H1 (cell line): Measurements from ENCODE around the gene EGF. TPM values are rescaled to one million over a fixed set of nuclear protein-coding genes. Genes with fewer than 3 reads are reported as not detected.

Source experiments
- CTCF ChIA-PET: fragments of 300-600 bp; sonication (Branson Sonifier 250); formaldehyde crosslinking; loops from one replicate; lab custom pipeline; 2021; ENCODE audit not compliant: partially characterized antibody; lab: Charles Lee
- POLR2A ChIA-PET: fragments of 300-600 bp; sonication (Branson Sonifier 250); formaldehyde crosslinking; loops from one replicate; lab custom pipeline; 2021; ENCODE audit warnings: inconsistent platforms; ENCODE audit not compliant: partially characterized antibody; lab: Charles Lee
- DNase-seq, 2 experiments: peaks; one replicate each; pipeline versions ENCODE4 v3.0.0 to v3.0.0-alpha.2; 2010 to 2022; ENCODE audit warnings: low spot score in 2 of 2, low read depth in 1 of 2, mixed read lengths in 1 of 2
- FAIRE-seq: peaks from 2 replicates; lab custom pipeline; 2011; peaks lifted over from hg19 to GRCh38; lab: Jason Lieb, UNC
- H2AFZ ChIP-seq: 2 replicates; pipeline ENCODE4 v1.8.1; 2012; ENCODE audit warnings: low read length, inconsistent platforms
- H2AK5ac ChIP-seq: 2 replicates; pipeline ENCODE4 v1.6.1; 2013; ENCODE audit warnings: low read depth, low read length
- H2BK120ac ChIP-seq: replicated peaks from 2 replicates; pipeline ENCODE3; 2013; ENCODE audit warnings: low read depth, low read length, inconsistent platforms
- H2BK12ac ChIP-seq: 2 replicates; pipeline ENCODE4 v1.6.1; 2013; ENCODE audit warnings: low read depth, low read length
- H2BK15ac ChIP-seq: 2 replicates; pipeline ENCODE4 v1.6.1; 2013; ENCODE audit warnings: low read length
- H2BK20ac ChIP-seq: 2 replicates; pipeline ENCODE4 v1.6.1; 2013; ENCODE audit warnings: low read length
- H2BK5ac ChIP-seq: 2 replicates; pipeline ENCODE4 v1.6.1; 2013; ENCODE audit warnings: low read depth, low read length
- H3K14ac ChIP-seq: 2 replicates; pipeline ENCODE4 v1.6.1; 2013; ENCODE audit warnings: inconsistent platforms; ENCODE audit not compliant: insufficient read length
- H3K18ac ChIP-seq: 2 replicates; pipeline ENCODE4 v1.6.1; 2013; ENCODE audit warnings: low read length; ENCODE audit errors: extremely low read depth
- H3K23ac ChIP-seq: 2 replicates; pipeline ENCODE4 v1.6.1; 2013; ENCODE audit warnings: inconsistent platforms; ENCODE audit not compliant: insufficient read length
- H3K23me2 ChIP-seq: 2 replicates; pipeline ENCODE4 v1.6.1; 2013; ENCODE audit warnings: low read depth, low read length
- H3K27ac ChIP-seq: 2 replicates; pipeline ENCODE4 v1.6.1; 2011; ENCODE audit warnings: low read depth, low read length, inconsistent platforms
- H3K27me3 ChIP-seq, 4 experiments: replicated peaks in 1 of 4; 1 replicate in 1 of 4; 2 replicates in 3 of 4; pipeline versions ENCODE4 v1.6.1 to v1.8.1; 2011 to 2013; ENCODE audit warnings: low read length in 3 of 4, mild to moderate bottlenecking in 3 of 4, inconsistent platforms in 2 of 4, mixed read lengths in 2 of 4, moderate library complexity in 1 of 4; ENCODE audit not compliant: control insufficient read depth in 3 of 4, insufficient read depth in 3 of 4; ENCODE audit errors: extremely low read depth in 1 of 4
- H3K36me3 ChIP-seq, 4 experiments: 2 replicates each; pipeline versions ENCODE4 v1.6.1 to v1.8.1; 2011 to 2013; ENCODE audit warnings: mild to moderate bottlenecking in 4 of 4, low read length in 3 of 4, moderate library complexity in 2 of 4, control low read depth in 1 of 4, inconsistent platforms in 1 of 4; ENCODE audit not compliant: insufficient read depth in 4 of 4, control insufficient read depth in 2 of 4
- H3K4ac ChIP-seq: replicated peaks from 2 replicates; pipeline ENCODE3; 2013; ENCODE audit warnings: low read length, low read depth, mixed read lengths, inconsistent platforms; ENCODE audit not compliant: insufficient read length
- H3K4me1 ChIP-seq, 4 experiments: replicated peaks in 1 of 4; 1 replicate in 1 of 4; 2 replicates in 3 of 4; pipeline versions ENCODE4 v1.6.1 to v1.8.1; 2011 to 2013; ENCODE audit warnings: low read length in 3 of 4, inconsistent platforms in 2 of 4, mixed read lengths in 1 of 4; ENCODE audit not compliant: insufficient read depth in 4 of 4, control insufficient read depth in 3 of 4
- H3K4me2 ChIP-seq, 2 experiments: 2 replicates each; pipeline versions ENCODE4 v1.6.1 to v1.8.1; 2011 to 2013; ENCODE audit warnings: low read depth in 2 of 2, low read length in 2 of 2, control low read depth in 1 of 2, inconsistent platforms in 1 of 2, mild to moderate bottlenecking in 1 of 2; ENCODE audit not compliant: insufficient read depth in 1 of 2
- H3K4me3 ChIP-seq, 4 experiments: fragments of 200-600, 300-600 bp in 1 of 4; sonication (generic), shearing (Covaris generic), sonication (Bioruptor Twin) in 1 of 4; 2 replicates each; pipeline versions ENCODE4 v1.5.1 to v1.8.1; 2011 to 2016; ENCODE audit warnings: low read length in 4 of 4, low read depth in 3 of 4, control low read depth in 2 of 4, inconsistent platforms in 2 of 4, mild to moderate bottlenecking in 2 of 4, mixed read lengths in 1 of 4, moderate library complexity in 1 of 4; ENCODE audit not compliant: insufficient read depth in 2 of 4; ENCODE audit errors: extremely low read depth in 1 of 4
- H3K56ac ChIP-seq: replicated peaks from 2 replicates; pipeline ENCODE3; 2013; ENCODE audit warnings: low read depth, mild to moderate bottlenecking, mixed read lengths, low read length, inconsistent platforms; ENCODE audit not compliant: insufficient read length
- H3K79me1 ChIP-seq: 2 replicates; pipeline ENCODE4 v1.6.1; 2013; ENCODE audit warnings: low read depth, low read length, control low read depth
- H3K79me2 ChIP-seq, 2 experiments: 2 replicates each; pipeline versions ENCODE4 v1.6.1 to v1.8.1; 2012 to 2013; ENCODE audit warnings: low read length in 2 of 2, mild to moderate bottlenecking in 2 of 2, inconsistent platforms in 1 of 2; ENCODE audit not compliant: insufficient read depth in 2 of 2, control insufficient read depth in 1 of 2
- H3K9ac ChIP-seq, 4 experiments: replicated peaks in 1 of 4; 1 replicate in 1 of 4; 2 replicates in 3 of 4; pipeline versions ENCODE4 v1.6.1 to v1.8.1; 2011 to 2013; ENCODE audit warnings: low read depth in 3 of 4, low read length in 3 of 4, control low read depth in 2 of 4, mild to moderate bottlenecking in 2 of 4, moderate library complexity in 2 of 4, inconsistent platforms in 1 of 4; ENCODE audit errors: extremely low read depth in 1 of 4
- H3K9me3 ChIP-seq, 2 experiments: 2 replicates each; pipeline versions ENCODE4 v1.6.1 to v1.8.1; 2012 to 2013; ENCODE audit warnings: mild to moderate bottlenecking in 2 of 2, moderate library complexity in 2 of 2, control low read depth in 1 of 2, inconsistent platforms in 1 of 2, low read depth in 1 of 2, low read length in 1 of 2, mixed read lengths in 1 of 2; ENCODE audit not compliant: insufficient read depth in 2 of 2
- H4K20me1 ChIP-seq, 2 experiments: replicated peaks in 1 of 2; 2 replicates each; pipeline versions ENCODE3 to v1.8.1; 2011 to 2013; ENCODE audit warnings: inconsistent platforms in 2 of 2, low read length in 2 of 2, mild to moderate bottlenecking in 1 of 2; ENCODE audit not compliant: insufficient read depth in 2 of 2, control insufficient read depth in 1 of 2
- H4K5ac ChIP-seq: 2 replicates; pipeline ENCODE4 v1.6.1; 2013; ENCODE audit warnings: low read length, low read depth, mixed read lengths, inconsistent platforms; ENCODE audit not compliant: insufficient read length
- H4K8ac ChIP-seq: 2 replicates; pipeline ENCODE4 v1.8.0; 2013; ENCODE audit warnings: mild to moderate bottlenecking, moderate library complexity, low read length, inconsistent platforms; ENCODE audit not compliant: insufficient read depth; ENCODE audit errors: extremely low read depth
- H4K91ac ChIP-seq: replicated peaks from 2 replicates; pipeline ENCODE3; 2013; ENCODE audit warnings: low read length, mixed read lengths, inconsistent platforms; ENCODE audit not compliant: insufficient read length
- ATF2 ChIP-seq: IDR thresholded peaks from 2 replicates; pipeline ENCODE4 v1.6.1; 2012; ENCODE audit warnings: low read length, inconsistent platforms
- ATF3 ChIP-seq: IDR thresholded peaks from 2 replicates; pipeline ENCODE4 v1.6.1; 2011; ENCODE audit warnings: low read depth, mild to moderate bottlenecking, low read length; ENCODE audit not compliant: insufficient read depth
- BCL11A ChIP-seq, 2 experiments: IDR thresholded peaks; one replicate each; pipeline ENCODE4 v1.6.1; 2011; ENCODE audit warnings: low read depth in 2 of 2, low read length in 2 of 2, mild to moderate bottlenecking in 2 of 2
- BRCA1 ChIP-seq: IDR thresholded peaks from 2 replicates; pipeline ENCODE4 v1.6.1; 2012; ENCODE audit warnings: low read depth, low read length, improper control_type of control experiment
- CHD1 ChIP-seq: IDR thresholded peaks from 2 replicates; pipeline ENCODE4 v1.6.1; 2012; ENCODE audit warnings: low read depth, low read length, improper control_type of control experiment
- CREB1 ChIP-seq: IDR thresholded peaks from 2 replicates; pipeline ENCODE4 v1.6.1; 2012; ENCODE audit warnings: inconsistent platforms
- HDAC6 ChIP-seq: IDR thresholded peaks from one replicate; pipeline ENCODE4 v1.7.1; 2012; ENCODE audit warnings: low read depth, mild to moderate bottlenecking, inconsistent platforms, low read length, moderate library complexity
- JUN ChIP-seq: IDR thresholded peaks from 2 replicates; pipeline ENCODE4 v1.6.1; 2011; ENCODE audit warnings: low read depth, mild to moderate bottlenecking, improper control_type of control experiment, low read length
- KDM4A ChIP-seq: IDR thresholded peaks from one replicate; pipeline ENCODE4 v1.7.1; 2012; ENCODE audit warnings: low read depth, mild to moderate bottlenecking, moderate library complexity, low read length, inconsistent platforms; ENCODE audit not compliant: severe bottlenecking
- SIRT6 ChIP-seq: IDR thresholded peaks from one replicate; pipeline ENCODE4 v1.7.1; 2012; ENCODE audit warnings: low read length, inconsistent platforms
- SP2 ChIP-seq: IDR thresholded peaks from 2 replicates; pipeline ENCODE4 v1.6.1; 2012; ENCODE audit warnings: mild to moderate bottlenecking, low read length, inconsistent platforms
- SRF ChIP-seq: IDR thresholded peaks from 2 replicates; pipeline ENCODE4 v1.6.1; 2011; ENCODE audit warnings: mild to moderate bottlenecking, low read depth, low read length, moderate library complexity
- TEAD4 ChIP-seq: IDR thresholded peaks from 2 replicates; pipeline ENCODE4 v1.6.1; 2012; ENCODE audit warnings: low read depth, low read length, inconsistent platforms, mixed read lengths
- YY1 ChIP-seq: IDR thresholded peaks from 2 replicates; pipeline ENCODE4 v1.6.1; 2011; ENCODE audit warnings: low read depth, mild to moderate bottlenecking, low read length
- WGBS, 2 experiments: shearing (Covaris generic) in 1 of 2; methylation state at CpG; one replicate each; pipeline versions ENCODE4 v1.1.6 to v1.1.7; 2013 to 2015; ENCODE audit warnings: low lambda C conversion rate in 2 of 2, mixed read lengths in 2 of 2, inconsistent platforms in 1 of 2, low coverage in 1 of 2, missing lambda C conversion rate in 1 of 2; ENCODE audit not compliant: insufficient replicate concordance in 2 of 2, insufficient coverage in 1 of 2, insufficient read length in 1 of 2; ENCODE audit errors: extremely low coverage in 1 of 2, missing lambda C conversion rate in 1 of 2; 5-methylcytosine and 5-hydroxymethylcytosine counted together
- polyA plus RNA-seq, 7 experiments: library from polyadenylated mRNA; depleted of rRNA in 3 of 7; stranded (reverse) in 5 of 7; unstranded in 2 of 7; fragments of >200 nt in 5 of 7; fragments of 200-250 nt in 2 of 7; gene quantifications; 1 replicate in 5 of 7; 2 replicates in 1 of 7; 4 replicates in 1 of 7; pipeline versions ENCODE4 v1.2.1 to v1.2.3, GENCODE V29; 2011 to 2013; ENCODE audit warnings: missing spikeins in 2 of 7, mixed read lengths in 2 of 7
- total RNA-seq: library from RNA; stranded (reverse); fragmentation: NEBNext Ultra II Directional; extraction: Animal tissue kit (Norgen Biotek cat#: 25700); gene quantifications from 2 replicates; pipeline ENCODE4 v1.2.1, GENCODE V29; 2021

EGF gene
- total and polyA plus RNA-seq, 2 of the 8 experiments (the other 6 are each of a cell fraction or from before 2014, with no cell fraction given), result 1.5 to 2.6 TPM

DNA sequence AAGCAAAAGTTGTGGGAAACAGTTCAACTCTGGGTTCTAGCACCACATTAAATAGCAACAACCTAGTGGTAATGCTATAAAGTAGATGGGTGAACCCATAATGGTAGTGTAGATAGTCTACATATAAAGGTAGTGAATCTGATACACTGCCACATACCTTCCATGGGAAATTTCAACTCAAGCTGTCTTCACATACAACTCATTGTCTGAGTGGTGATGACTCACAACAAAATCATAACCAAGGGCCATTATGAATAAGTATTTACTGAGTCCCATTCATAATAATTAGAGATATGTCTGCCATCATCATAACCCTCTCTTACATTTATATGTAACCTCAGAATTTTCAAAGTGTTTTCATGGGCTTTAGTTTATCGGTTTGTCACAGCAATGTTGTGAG is 34.8 kb downstream of the EGF start:
- 83% methylated on average over 1 of the region's 1 CpG; no CpG with 5 or more reads in 1 of the 2 experiments for WGBS, 2 experiments
- Histone ChIP-seq H3K4me2 (no peak overlapping the region), H3K9me3 (no peaks in the 10 kb centered on the region), H3K36me3 (no peaks in the 10 kb centered on the region), H3K23ac (no peak overlapping the region), H3K79me1 (no peaks in the 10 kb centered on the region), H2AFZ (no peak overlapping the region), H4K5ac (no peak overlapping the region), H3K4ac (no peak overlapping the region), H3K23me2 (no peaks in the 10 kb centered on the region; the same call in 1 of the 2 replicates), H3K4me1 (no peaks in the 10 kb centered on the region), H4K20me1 (no peaks in the 10 kb centered on the region), H2BK12ac (no peak overlapping the region), H2AK5ac (no peak overlapping the region), H3K56ac (no peak overlapping the region), H3K18ac (no peak overlapping the region), H2BK120ac (no peak overlapping the region), H4K91ac (no peak overlapping the region), H2BK15ac (no peak overlapping the region), H3K27ac (no peak overlapping the region), H4K8ac (no peak overlapping the region), H3K79me2 (no peaks in the 10 kb centered on the region), H3K4me3 (no peak overlapping the region), H2BK20ac (no peak overlapping the region), H3K14ac (no peak overlapping the region), H2BK5ac (no peak overlapping the region), H3K9ac (no peak overlapping the region), H3K27me3 (no peaks in the 10 kb centered on the region)
- ChIA-PET POLR2A (no interaction called here), CTCF (no interaction called here)
- no peak for FAIRE-seq
- no peak for DNase-seq
- TF ChIP-seq YY1 (no peak), SP2 (no peak), ATF2 (no peak), CHD1 (no peak), KDM4A (no peak), JUN (no peak), BCL11A (IDR thresholded peaks at IDR 0.05; ENCODE audit: low read depth in 2 of 2, low read length in 2 of 2) (no peak), TEAD4 (no peak), ATF3 (no peak), CREB1 (no peak), SIRT6 (no peak), HDAC6 (no peak), SRF (no peak), BRCA1 (no peak)
